Thyroid gland (tissue), 4 donors: Measurements from ENCODE around the gene HOXC11. TPM values are rescaled to one million over a fixed set of nuclear protein-coding genes. Genes with fewer than 3 reads are reported as not detected.

Experiments used
- DNase-seq, 2 donors: peaks; one replicate each; pipeline ENCODE4 v3.0.0-alpha.2; 2019
- H3K27ac ChIP-seq, 3 donors: fragments of 200-600 bp; sonication (generic); 1 replicate in 2 of 3; 2 replicates in 1 of 3; pipeline ENCODE4 v1.5.1; 2016 to 2019; ENCODE audit warnings: mild to moderate bottlenecking in 1 of 3, moderate library complexity in 1 of 3
- H3K27me3 ChIP-seq: fragments of 200-600 bp; sonication (generic); one replicate; pipeline ENCODE4 v1.5.1; 2019
- H3K36me3 ChIP-seq, 2 donors: fragments of 200-600 bp; sonication (generic); one replicate each; pipeline ENCODE4 v1.5.1; 2016 to 2019
- H3K4me1 ChIP-seq, 2 donors: fragments of 200-600 bp; sonication (generic); one replicate each; pipeline ENCODE4 v1.5.1; 2017 to 2019
- H3K4me3 ChIP-seq, 3 donors: fragments of 200-600 bp; sonication (generic); replicated peaks in 1 of 3; 1 replicate in 2 of 3; 2 replicates in 1 of 3; pipeline ENCODE4 v1.5.1; 2016; ENCODE audit warnings: mild to moderate bottlenecking in 1 of 3
- H3K9me3 ChIP-seq: fragments of 200-600 bp; sonication (generic); one replicate; pipeline ENCODE4 v1.5.1; 2017
- CTCF ChIP-seq, 6 experiments: fragments of 200-600 bp in 3 of 6; fragments of 450-650 bp in 3 of 6; sonication (generic) in 3 of 6; IDR thresholded peaks; one replicate each; pipeline ENCODE4 v1.5.1; 2016 to 2019; ENCODE audit warnings: antibody characterized with exemption in 6 of 6, mild to moderate bottlenecking in 2 of 6, inconsistent platforms in 1 of 6, moderate library complexity in 1 of 6
- POLR2A ChIP-seq, 2 donors: fragments of 450-650 bp; IDR thresholded peaks; one replicate each; pipeline ENCODE4 v1.6.1; 2017; ENCODE audit warnings: antibody characterized with exemption in 2 of 2, mild to moderate bottlenecking in 2 of 2, moderate library complexity in 1 of 2
- WGBS, 2 donors: methylation state at CpG; one replicate each; pipeline ENCODE4 v1.1.5; 2017; 5-methylcytosine and 5-hydroxymethylcytosine counted together
- intact Hi-C: fragments of 100-400 bp; cut with DNase I; formaldehyde crosslinking; loops from one replicate; pipeline ENCODE4 v1.15.1; 2023
- total RNA-seq, 4 donors: library from RNA; depleted of rRNA; stranded (reverse); fragments of >200 nt; gene quantifications; one replicate each; pipeline ENCODE4 v1.2.3, GENCODE V29; 2016

Gene HOXC11
- total RNA-seq, 4 donors from 2014 or later: not detected

DNA sequence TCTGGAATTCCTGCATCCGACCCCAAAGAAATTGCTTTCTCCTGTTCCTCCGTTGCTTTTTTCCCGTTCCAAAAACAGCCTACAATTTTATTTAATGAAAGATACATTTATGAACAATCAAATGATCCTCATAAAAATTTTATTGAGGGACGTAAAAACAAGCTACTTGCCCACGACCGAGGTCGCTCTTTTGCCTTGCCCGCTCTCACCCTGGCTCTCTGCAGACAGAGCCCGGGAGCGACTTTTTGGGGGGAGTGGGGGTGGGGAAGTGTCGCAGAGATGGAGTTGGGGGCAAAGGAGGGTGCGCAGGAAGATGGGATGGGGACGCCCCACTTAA, 25.9 kb downstream of the HOXC11 start:
- Histone ChIP-seq H3K4me1 (peaks cover 11 to 42% of the 10 kb centered on the region in 2 donors), H3K36me3 (no peaks in the 10 kb centered on the region), H3K27me3 (peaks cover 93% of the 10 kb centered on the region), H3K4me3 (no peak overlapping the region), H3K27ac (no peak overlapping the region), H3K9me3 (no peaks in the 10 kb centered on the region)
- intact Hi-C loops: no loop called here
- 11 to 12% methylated on average over 13 of the region's 13 CpGs for WGBS, 2 donors
- TF ChIP-seq CTCF (IDR thresholded peaks at IDR 0.05) (no peak), POLR2A (IDR thresholded peaks at IDR 0.05) (no peak)
- no peak for DNase-seq

GRCh38 chr12:53999559-54000115, 26.7 kb downstream of the HOXC11 start:
- DNase-seq: no peak
- peaks cover 7 to 36% of the 10 kb centered on the region in 2 donors for H3K4me1 ChIP-seq
- H3K4me3 ChIP-seq: no peak overlapping the region
- 4 to 8% methylated on average over 19 to 35 of the region's 35 CpGs for WGBS, 2 donors
- TF ChIP-seq POLR2A (IDR thresholded peaks at IDR 0.05) (no peak), CTCF (IDR thresholded peaks at IDR 0.05) (no peak)
- no peak overlapping the region for H3K27ac ChIP-seq
- peaks cover 92% of the 10 kb centered on the region for H3K27me3 ChIP-seq
- no peaks in the 10 kb centered on the region for H3K9me3 ChIP-seq
- intact Hi-C loops: no loop called here
- H3K36me3 ChIP-seq: no peaks in the 10 kb centered on the region

DNA sequence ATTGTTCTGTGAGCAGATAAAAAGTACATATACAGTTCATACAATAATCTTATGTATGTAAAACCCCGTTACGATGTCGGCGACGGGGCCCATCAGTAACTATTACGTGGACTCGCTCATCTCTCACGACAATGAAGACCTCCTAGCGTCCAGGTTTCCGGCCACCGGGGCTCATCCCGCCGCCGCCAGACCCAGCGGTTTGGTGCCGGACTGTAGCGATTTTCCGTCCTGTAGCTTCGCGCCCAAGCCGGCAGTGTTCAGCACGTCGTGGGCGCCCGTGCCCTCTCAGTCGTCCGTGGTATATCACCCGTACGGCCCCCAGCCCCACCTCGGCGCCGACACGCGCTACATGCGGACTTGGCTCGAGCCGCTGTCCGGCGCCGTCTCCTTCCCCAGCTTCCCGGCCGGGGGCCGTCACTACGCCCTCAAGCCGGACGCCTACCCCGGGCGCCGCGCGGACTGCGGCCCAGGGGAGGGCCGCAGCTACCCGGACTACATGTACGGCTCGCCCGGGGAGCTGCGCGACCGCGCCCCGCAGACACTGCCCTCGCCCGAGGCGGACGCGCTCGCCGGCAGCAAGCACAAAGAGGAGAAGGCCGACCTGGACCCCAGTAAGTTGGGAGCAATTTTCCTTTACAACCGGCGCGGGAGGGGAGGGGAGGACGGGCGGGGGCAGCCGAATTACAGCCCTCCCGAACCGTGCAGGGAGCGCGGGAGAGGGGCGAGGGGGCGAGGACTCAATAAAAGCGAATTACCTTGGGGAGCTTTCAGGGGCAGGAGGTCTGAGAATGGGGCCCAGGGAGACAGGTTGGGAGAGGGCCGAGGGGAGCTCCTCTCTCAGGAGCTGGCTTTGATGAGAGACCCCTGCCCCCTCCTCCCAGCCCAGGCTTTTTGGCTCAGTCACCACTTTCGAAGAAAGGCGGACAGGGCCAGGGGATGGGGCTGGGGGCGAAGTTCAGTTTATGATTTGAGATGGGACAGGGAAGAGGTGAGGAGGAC, 27.5 kb downstream of the HOXC11 start, which contains the start of gene HOXC9:
HOXC9 (plus strand) TSS at position 46 of the 999 bp plus-strand sequence; CDS start at position 74, 28 bp downstream.
- DNase-seq: no peak
- Histone ChIP-seq H3K4me3 (no peak within 1 kb of the TSS), H3K27ac (peak within 1 kb of the TSS in 1 of 3 donors; percentile 7), H3K9me3 (no peaks in the 10 kb centered on the region), H3K4me1 (peaks cover 4 to 29% of the 10 kb centered on the region in 2 donors), H3K27me3 (peaks cover 92% of the 10 kb centered on the region), H3K36me3 (no peaks in the 10 kb centered on the region)
- intact Hi-C loops: no loop called here
- 3 to 5% methylated on average over 32 to 36 of the region's 87 CpGs for WGBS, 2 donors
- TF ChIP-seq CTCF (IDR thresholded peaks at IDR 0.05) (no peak), POLR2A (IDR thresholded peaks at IDR 0.05) (no peak)

GRCh38 chr12:54001283-54002187, 28.6 kb downstream of the HOXC11 start:
- Histone ChIP-seq H3K27ac (no peak overlapping the region), H3K4me3 (no peak overlapping the region), H3K9me3 (no peaks in the 10 kb centered on the region), H3K36me3 (no peaks in the 10 kb centered on the region), H3K4me1 (peaks cover 4 to 28% of the 10 kb centered on the region in 2 donors), H3K27me3 (peaks cover 89% of the 10 kb centered on the region)
- WGBS, 2 donors: 20 to 25% methylated on average over 8 of the region's 8 CpGs
- TF ChIP-seq CTCF (IDR thresholded peaks at IDR 0.05): no peak
- TF ChIP-seq POLR2A (IDR thresholded peaks at IDR 0.05): no peak
- no peak for DNase-seq
- intact Hi-C loops: no loop called here
